ENCODE results near the gene SLC36A3.

SLC36A3 gene

GRCh38 chr5:151274666-151275065 is 28.9 kb downstream of the SLC36A3 start:
- Histone ChIP-seq H3K4me2 (ENCODE audit: low read length) (no peak overlapping the region), H3F3A (ENCODE audit: control insufficient read depth, insufficient read depth) (no peaks in the 10 kb centered on the region), H3K27me3 (ENCODE audit: control insufficient read depth, low read length) (0 out of 2 replicates have a peak, but pooled peaks cover 6% of the 10 kb centered on the region), H4K20me1 (ENCODE audit: control insufficient read depth, insufficient read depth, low read depth, low read length) (no peaks in the 10 kb centered on the region), H3K4me3 (ENCODE audit: low read length) (no peak overlapping the region), H3K4me1 (ENCODE audit: control insufficient read depth, low read length) (no peaks in the 10 kb centered on the region), H3K36me3 (ENCODE audit: control insufficient read depth, low read length) (peaks cover 11% of the 10 kb centered on the region), H3K79me2 (ENCODE audit: control insufficient read depth, low read length) (no peaks in the 10 kb centered on the region), H3K27ac (ENCODE audit: low read depth, low read length) (no peak overlapping the region), H3K9me3 (ENCODE audit: control insufficient read depth, insufficient read depth, low read length) (no peaks in the 10 kb centered on the region), H3K9me2 (replicated peaks; ENCODE audit: control insufficient read depth, low read length) (no peaks in the 10 kb centered on the region)
- no peak for TF ChIP-seq EZH2phosphoT487 (IDR thresholded peaks at IDR 0.05; ENCODE audit: borderline replicate concordance, low read length)
- no peak for TF ChIP-seq CTCF (IDR thresholded peaks at IDR 0.05; ENCODE audit: low read depth, low read length, poor library complexity, severe bottlenecking)

DNA sequence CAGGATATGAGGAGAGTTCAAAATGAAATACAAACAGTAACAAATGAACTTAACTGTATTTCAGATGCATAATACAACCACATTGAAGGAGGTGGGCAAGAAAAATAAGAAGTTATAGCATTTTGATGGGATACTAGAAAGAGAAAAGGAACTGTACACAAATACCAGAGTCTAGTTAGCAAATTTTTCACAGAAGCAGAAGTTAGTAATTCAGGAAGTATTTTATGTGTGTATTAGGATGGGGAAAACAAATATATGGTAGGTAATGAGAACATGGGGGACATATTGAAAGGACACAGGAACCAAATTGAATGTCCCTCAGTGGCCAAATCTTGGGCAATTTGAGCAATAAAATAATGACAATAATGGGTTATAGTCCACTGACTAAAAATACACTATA is 32.2 kb downstream of the SLC36A3 start:
- H3K9me2 ChIP-seq (replicated peaks; ENCODE audit: control insufficient read depth, low read length): no peaks in the 10 kb centered on the region
- H3K79me2 ChIP-seq (ENCODE audit: control insufficient read depth, low read length): no peaks in the 10 kb centered on the region
- no peak overlapping the region for H3K4me3 ChIP-seq (ENCODE audit: low read length)
- H3F3A ChIP-seq (ENCODE audit: control insufficient read depth, insufficient read depth): no peaks in the 10 kb centered on the region
- no peaks in the 10 kb centered on the region for H4K20me1 ChIP-seq (ENCODE audit: control insufficient read depth, insufficient read depth, low read depth, low read length)
- H3K36me3 ChIP-seq (ENCODE audit: control insufficient read depth, low read length): peaks cover 40% of the 10 kb centered on the region
- H3K4me1 ChIP-seq (ENCODE audit: control insufficient read depth, low read length): no peaks in the 10 kb centered on the region
- TF ChIP-seq EZH2phosphoT487 (IDR thresholded peaks at IDR 0.05; ENCODE audit: borderline replicate concordance, low read length) (no peak), CTCF (IDR thresholded peaks at IDR 0.05; ENCODE audit: low read depth, low read length, poor library complexity, severe bottlenecking) (no peak)
- H3K9me3 ChIP-seq (ENCODE audit: control insufficient read depth, insufficient read depth, low read length): no peaks in the 10 kb centered on the region
- H3K4me2 ChIP-seq (ENCODE audit: low read length): no peak overlapping the region
- H3K27me3 ChIP-seq (ENCODE audit: control insufficient read depth, low read length): 0 out of 2 replicates have a peak, but pooled peaks cover 6% of the 10 kb centered on the region
- no peak overlapping the region for H3K27ac ChIP-seq (ENCODE audit: low read depth, low read length)

- no peak for TF ChIP-seq EZH2phosphoT487 (IDR thresholded peaks at IDR 0.05; ENCODE audit: borderline replicate concordance, low read length)
- H3F3A ChIP-seq (ENCODE audit: control insufficient read depth, insufficient read depth): no peaks in the 10 kb centered on the region
- H3K36me3 ChIP-seq (ENCODE audit: control insufficient read depth, low read length): peaks cover 46% of the 10 kb centered on the region
Measured at GRCh38 chr5:151270599-151270998, 33.0 kb downstream of the SLC36A3 start.

DNA sequence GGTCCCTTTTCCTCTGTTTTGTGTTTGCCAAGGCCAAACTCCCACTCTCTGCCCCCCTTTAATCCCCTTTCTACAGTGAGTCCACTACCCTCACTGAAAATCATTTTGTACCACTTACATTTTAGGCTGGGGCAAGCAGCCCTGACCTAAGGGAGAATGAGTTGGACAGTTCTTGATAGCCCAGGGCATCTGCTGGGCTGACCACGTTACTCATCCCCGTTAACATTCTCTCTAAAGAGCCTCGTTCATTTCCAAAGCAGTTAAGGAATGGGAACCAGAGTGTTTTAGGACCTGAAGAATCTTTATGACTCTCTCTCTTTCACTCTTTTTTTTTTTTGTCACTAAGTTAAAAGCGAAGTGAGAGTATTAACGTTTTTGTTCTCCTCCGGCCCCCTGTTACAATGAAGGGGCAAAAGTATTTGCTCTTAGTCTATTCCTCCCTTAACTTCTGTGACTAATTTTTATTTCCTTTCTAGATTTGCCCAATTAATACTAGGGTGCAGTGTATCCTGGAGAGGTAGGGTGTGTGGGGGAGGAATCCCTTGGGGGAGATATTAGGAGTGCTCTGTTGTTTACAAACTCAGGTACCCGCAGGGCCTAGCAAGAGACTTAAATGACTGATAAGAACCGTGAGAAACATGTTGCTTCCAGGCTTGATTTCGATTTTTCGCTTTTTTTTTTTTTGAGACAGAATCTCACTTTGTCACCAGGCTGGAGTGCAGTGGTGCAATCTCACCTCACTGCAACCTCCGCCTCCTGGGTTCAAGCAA is 35.9 kb downstream of the SLC36A3 start:
- Histone ChIP-seq H3F3A (ENCODE audit: control insufficient read depth, insufficient read depth) (no peaks in the 10 kb centered on the region), H4K20me1 (ENCODE audit: control insufficient read depth, insufficient read depth, low read depth, low read length) (no peaks in the 10 kb centered on the region), H3K4me2 (ENCODE audit: low read length) (no peak overlapping the region), H3K36me3 (ENCODE audit: control insufficient read depth, low read length) (peaks cover 64% of the 10 kb centered on the region), H3K4me1 (ENCODE audit: control insufficient read depth, low read length) (no peaks in the 10 kb centered on the region), H3K79me2 (ENCODE audit: control insufficient read depth, low read length) (no peaks in the 10 kb centered on the region), H3K27me3 (ENCODE audit: control insufficient read depth, low read length) (no peaks in the 10 kb centered on the region), H3K27ac (ENCODE audit: low read depth, low read length) (no peak overlapping the region), H3K4me3 (ENCODE audit: low read length) (no peak overlapping the region), H3K9me2 (replicated peaks; ENCODE audit: control insufficient read depth, low read length) (no peaks in the 10 kb centered on the region), H3K9me3 (ENCODE audit: control insufficient read depth, insufficient read depth, low read length) (no peaks in the 10 kb centered on the region)
- TF ChIP-seq CTCF (IDR thresholded peaks at IDR 0.05; ENCODE audit: low read depth, low read length, poor library complexity, severe bottlenecking) (no peak), EZH2phosphoT487 (IDR thresholded peaks at IDR 0.05; ENCODE audit: borderline replicate concordance, low read length) (no peak)

More at GRCh38 chr5:151270599-151270998, 33.0 kb downstream of the SLC36A3 start:
- no peaks in the 10 kb centered on the region for H3K9me3 ChIP-seq (ENCODE audit: control insufficient read depth, insufficient read depth, low read length)
- H3K9me2 ChIP-seq (replicated peaks; ENCODE audit: control insufficient read depth, low read length): no peaks in the 10 kb centered on the region
- H3K4me2 ChIP-seq (ENCODE audit: low read length): no peak overlapping the region
- H3K27ac ChIP-seq (ENCODE audit: low read depth, low read length): no peak overlapping the region
- H3K27me3 ChIP-seq (ENCODE audit: control insufficient read depth, low read length): 0 out of 2 replicates have a peak, but pooled peaks cover 6% of the 10 kb centered on the region
- no peaks in the 10 kb centered on the region for H3K79me2 ChIP-seq (ENCODE audit: control insufficient read depth, low read length)
- H3K4me3 ChIP-seq (ENCODE audit: low read length): no peak overlapping the region
- H4K20me1 ChIP-seq (ENCODE audit: control insufficient read depth, insufficient read depth, low read depth, low read length): no peaks in the 10 kb centered on the region
- no peaks in the 10 kb centered on the region for H3K4me1 ChIP-seq (ENCODE audit: control insufficient read depth, low read length)
